ENCODE measurements around the gene THRA. TPM values are rescaled to one million over a fixed set of nuclear protein-coding genes. Genes with fewer than 3 reads are reported as not detected.

Gene THRA
- total and polyA plus RNA-seq, 9 of the 15 experiments (the other 6 are each of a cell fraction or from before 2014, with no cell fraction given) = 0.34 to 23.4 (median 12.7) TPM

DNA sequence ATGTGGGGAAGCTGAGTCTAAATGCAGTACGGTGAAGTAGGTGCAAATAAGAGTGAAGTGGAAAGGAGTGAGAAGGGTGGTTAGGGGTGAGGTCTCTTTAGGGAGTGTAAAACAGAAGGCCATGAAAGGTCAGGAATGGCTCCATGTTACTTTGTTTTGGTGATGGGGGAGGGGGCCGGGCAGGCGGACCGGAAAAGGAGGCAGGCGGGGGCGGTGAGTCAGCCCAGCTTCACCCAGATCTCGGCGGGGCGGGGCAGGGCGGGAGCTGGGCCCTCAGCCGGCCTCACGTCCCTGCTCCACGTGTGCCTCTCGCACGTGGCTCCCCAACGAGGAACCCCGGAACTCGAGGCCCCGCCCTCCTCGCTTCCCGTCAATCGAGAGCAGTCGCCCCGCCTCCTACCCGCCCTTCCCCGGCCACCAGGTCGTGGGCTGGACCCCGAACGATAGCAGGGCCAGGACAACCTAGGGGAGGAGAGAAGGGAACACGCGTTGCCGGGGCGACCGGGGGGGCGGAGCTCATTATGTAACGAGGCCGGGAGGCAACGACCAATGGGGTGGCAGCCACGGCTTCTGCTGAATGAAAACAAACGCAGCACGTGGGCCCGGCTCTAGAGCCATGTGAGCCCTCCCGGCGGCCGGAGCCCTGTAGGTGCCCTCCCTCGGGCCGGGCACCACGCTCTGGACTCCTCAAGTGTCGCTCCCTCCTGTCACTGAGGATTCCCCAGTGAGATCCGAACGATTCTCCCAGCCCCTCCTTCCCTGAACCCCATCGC, 36.3 kb downstream of the THRA start (continued):
- TF ChIP-seq CBFA2T2 (conservative IDR thresholded peaks at IDR 0.05) (no peak), U2AF1 (optimal IDR thresholded peaks at IDR 0.05; ENCODE audit: low read depth, low read length) (no peak), ZFPM2 (CRISPR knock-in tag; IDR thresholded peaks at IDR 0.05) (no peak), ZNF79 (CRISPR knock-in tag; IDR thresholded peaks at IDR 0.05; ENCODE audit: low read depth) (no peak), ZNF644 (tag; IDR thresholded peaks at IDR 0.05; ENCODE audit: low read depth) (peak; percentile 56; the same call in 1 of the 2 replicates), ZNF830 (CRISPR knock-in tag; IDR thresholded peaks at IDR 0.05) (no peak), ZNF174 (CRISPR knock-in tag; IDR thresholded peaks at IDR 0.05) (no peak), NFXL1 (CRISPR knock-in tag; IDR thresholded peaks at IDR 0.05) (no peak), SRSF3 (IDR thresholded peaks at IDR 0.05; ENCODE audit: insufficient read depth, low read length) (no peak), KLF10 (CRISPR knock-in tag; IDR thresholded peaks at IDR 0.05) (no peak), SETDB1 (IDR thresholded peaks at IDR 0.05; ENCODE audit: low read length) (no peak), POLR2B (IDR thresholded peaks at IDR 0.05; ENCODE audit: low read depth, partially characterized antibody) (peak; percentile 73), NFRKB (IDR thresholded peaks at IDR 0.05; ENCODE audit: low read depth) (peak; percentile 100; the same call in 1 of the 2 replicates), KHSRP (IDR thresholded peaks at IDR 0.05) (no peak), ZNF431 (CRISPR knock-in tag; IDR thresholded peaks at IDR 0.05) (0 out of 2 replicates have a peak, but pooled peaks have one; percentile 36), KLF6 (CRISPR knock-in tag; IDR thresholded peaks at IDR 0.05; ENCODE audit: borderline replicate concordance) (peak; percentile 50; the same call in 1 of the 2 replicates), GATA2 (CRISPR knock-in tag; IDR thresholded peaks at IDR 0.05) (no peak), BMI1 (IDR thresholded peaks at IDR 0.05; ENCODE audit: low read length) (peak; percentile 97), HEY1 (CRISPR knock-in tag; IDR thresholded peaks at IDR 0.05; ENCODE audit: borderline replicate concordance) (no peak), NRF1 (conservative IDR thresholded peaks at IDR 0.05 in 1 of 2, IDR thresholded peaks at IDR 0.05 in 1 of 2) (peak; percentile 55 to 61)
- TF ChIP-seq, protein P1, sequence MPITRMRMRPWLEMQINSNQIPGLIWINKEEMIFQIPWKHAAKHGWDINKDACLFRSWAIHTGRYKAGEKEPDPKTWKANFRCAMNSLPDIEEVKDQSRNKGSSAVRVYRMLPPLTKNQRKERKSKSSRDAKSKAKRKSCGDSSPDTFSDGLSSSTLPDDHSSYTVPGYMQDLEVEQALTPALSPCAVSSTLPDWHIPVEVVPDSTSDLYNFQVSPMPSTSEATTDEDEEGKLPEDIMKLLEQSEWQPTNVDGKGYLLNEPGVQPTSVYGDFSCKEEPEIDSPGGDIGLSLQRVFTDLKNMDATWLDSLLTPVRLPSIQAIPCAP (CRISPR knock-in tag; IDR thresholded peaks at IDR 0.05; ENCODE audit: borderline replicate concordance) = no peak
- TF ChIP-seq, protein P2, sequence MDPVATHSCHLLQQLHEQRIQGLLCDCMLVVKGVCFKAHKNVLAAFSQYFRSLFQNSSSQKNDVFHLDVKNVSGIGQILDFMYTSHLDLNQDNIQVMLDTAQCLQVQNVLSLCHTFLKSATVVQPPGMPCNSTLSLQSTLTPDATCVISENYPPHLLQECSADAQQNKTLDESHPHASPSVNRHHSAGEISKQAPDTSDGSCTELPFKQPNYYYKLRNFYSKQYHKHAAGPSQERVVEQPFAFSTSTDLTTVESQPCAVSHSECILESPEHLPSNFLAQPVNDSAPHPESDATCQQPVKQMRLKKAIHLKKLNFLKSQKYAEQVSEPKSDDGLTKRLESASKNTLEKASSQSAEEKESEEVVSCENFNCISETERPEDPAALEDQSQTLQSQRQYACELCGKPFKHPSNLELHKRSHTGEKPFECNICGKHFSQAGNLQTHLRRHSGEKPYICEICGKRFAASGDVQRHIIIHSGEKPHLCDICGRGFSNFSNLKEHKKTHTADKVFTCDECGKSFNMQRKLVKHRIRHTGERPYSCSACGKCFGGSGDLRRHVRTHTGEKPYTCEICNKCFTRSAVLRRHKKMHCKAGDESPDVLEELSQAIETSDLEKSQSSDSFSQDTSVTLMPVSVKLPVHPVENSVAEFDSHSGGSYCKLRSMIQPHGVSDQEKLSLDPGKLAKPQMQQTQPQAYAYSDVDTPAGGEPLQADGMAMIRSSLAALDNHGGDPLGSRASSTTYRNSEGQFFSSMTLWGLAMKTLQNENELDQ (CRISPR knock-in tag; IDR thresholded peaks at IDR 0.05; ENCODE audit: borderline replicate concordance) = no peak
- TF ChIP-seq, protein P3, sequence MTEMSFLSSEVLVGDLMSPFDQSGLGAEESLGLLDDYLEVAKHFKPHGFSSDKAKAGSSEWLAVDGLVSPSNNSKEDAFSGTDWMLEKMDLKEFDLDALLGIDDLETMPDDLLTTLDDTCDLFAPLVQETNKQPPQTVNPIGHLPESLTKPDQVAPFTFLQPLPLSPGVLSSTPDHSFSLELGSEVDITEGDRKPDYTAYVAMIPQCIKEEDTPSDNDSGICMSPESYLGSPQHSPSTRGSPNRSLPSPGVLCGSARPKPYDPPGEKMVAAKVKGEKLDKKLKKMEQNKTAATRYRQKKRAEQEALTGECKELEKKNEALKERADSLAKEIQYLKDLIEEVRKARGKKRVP (CRISPR knock-in tag; IDR thresholded peaks at IDR 0.05) = no peak
- TF ChIP-seq, protein P4, sequence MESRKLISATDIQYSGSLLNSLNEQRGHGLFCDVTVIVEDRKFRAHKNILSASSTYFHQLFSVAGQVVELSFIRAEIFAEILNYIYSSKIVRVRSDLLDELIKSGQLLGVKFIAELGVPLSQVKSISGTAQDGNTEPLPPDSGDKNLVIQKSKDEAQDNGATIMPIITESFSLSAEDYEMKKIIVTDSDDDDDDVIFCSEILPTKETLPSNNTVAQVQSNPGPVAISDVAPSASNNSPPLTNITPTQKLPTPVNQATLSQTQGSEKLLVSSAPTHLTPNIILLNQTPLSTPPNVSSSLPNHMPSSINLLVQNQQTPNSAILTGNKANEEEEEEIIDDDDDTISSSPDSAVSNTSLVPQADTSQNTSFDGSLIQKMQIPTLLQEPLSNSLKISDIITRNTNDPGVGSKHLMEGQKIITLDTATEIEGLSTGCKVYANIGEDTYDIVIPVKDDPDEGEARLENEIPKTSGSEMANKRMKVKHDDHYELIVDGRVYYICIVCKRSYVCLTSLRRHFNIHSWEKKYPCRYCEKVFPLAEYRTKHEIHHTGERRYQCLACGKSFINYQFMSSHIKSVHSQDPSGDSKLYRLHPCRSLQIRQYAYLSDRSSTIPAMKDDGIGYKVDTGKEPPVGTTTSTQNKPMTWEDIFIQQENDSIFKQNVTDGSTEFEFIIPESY (CRISPR knock-in tag; IDR thresholded peaks at IDR 0.05) = no peak

Data from K562 (cell line).